Fibroblast of pulmonary artery (primary cell): ENCODE results near the gene CHAMP1.

Experiments
- DNase-seq: peaks from one replicate; pipeline ENCODE4 v3.0.0-alpha.2; 2010; ENCODE audit warnings: low read depth
- H3K4me3 ChIP-seq: replicated peaks from 2 replicates; pipeline ENCODE4 v1.5.1; 2011; ENCODE audit warnings: low read depth, mild to moderate bottlenecking, control low read depth, low read length, moderate library complexity
- CTCF ChIP-seq: IDR thresholded peaks from 2 replicates; pipeline ENCODE4 v1.5.1; 2011; ENCODE audit warnings: mild to moderate bottlenecking, control low read depth, low read length, inconsistent platforms; ENCODE audit errors: missing control alignments

Gene CHAMP1

GRCh38 chr13:114319441-114319913, 5.2 kb downstream of the CHAMP1 start:
- no peak for TF ChIP-seq CTCF
- no peak overlapping the region for H3K4me3 ChIP-seq
- DNase-seq: peak; percentile 58

- TF ChIP-seq CTCF: no peak
- no peak for DNase-seq
- no peak overlapping the region for H3K4me3 ChIP-seq
Measured at GRCh38 chr13:114320065-114320464, 5.8 kb downstream of the CHAMP1 start.

DNA sequence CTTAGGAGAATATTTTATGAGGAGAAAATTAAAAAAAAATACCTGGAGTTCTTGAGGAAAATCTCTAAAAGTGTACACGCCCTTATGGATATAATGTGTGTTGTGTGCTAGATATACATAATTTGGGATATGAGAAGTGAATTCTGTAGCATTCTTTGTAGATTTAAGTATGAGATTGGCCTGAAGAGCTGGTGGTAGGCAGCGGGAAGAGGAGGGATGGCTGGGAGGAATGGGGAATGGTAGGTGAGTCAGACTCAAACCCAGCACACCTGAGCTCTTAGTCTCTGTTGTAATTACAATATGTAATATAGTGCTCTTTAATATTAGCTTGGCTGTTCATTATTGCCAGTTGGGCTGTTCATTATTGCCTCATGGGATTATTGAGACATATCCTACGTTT, 7.0 kb downstream of the CHAMP1 start:
- no peak for TF ChIP-seq CTCF
- DNase-seq: no peak
- no peak overlapping the region for H3K4me3 ChIP-seq

- DNase-seq: no peak
- TF ChIP-seq CTCF: no peak
- no peak overlapping the region for H3K4me3 ChIP-seq
Measured at GRCh38 chr13:114323349-114323748, 9.0 kb downstream of the CHAMP1 start.

DNA sequence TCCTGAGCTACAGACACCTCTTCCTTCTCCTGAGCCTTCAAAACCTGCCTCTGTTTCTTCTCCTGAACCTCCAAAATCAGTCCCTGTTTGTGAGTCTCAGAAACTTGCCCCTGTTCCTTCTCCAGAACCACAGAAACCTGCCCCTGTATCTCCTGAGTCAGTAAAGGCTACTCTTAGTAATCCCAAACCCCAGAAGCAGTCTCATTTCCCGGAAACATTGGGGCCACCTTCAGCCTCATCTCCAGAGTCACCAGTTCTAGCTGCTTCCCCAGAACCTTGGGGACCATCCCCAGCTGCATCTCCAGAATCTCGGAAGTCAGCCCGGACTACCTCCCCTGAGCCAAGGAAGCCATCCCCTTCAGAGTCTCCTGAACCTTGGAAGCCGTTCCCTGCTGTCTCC, 10.0 kb downstream of the CHAMP1 start:
- DNase-seq: no peak
- no peak overlapping the region for H3K4me3 ChIP-seq
- TF ChIP-seq CTCF: no peak

DNA sequence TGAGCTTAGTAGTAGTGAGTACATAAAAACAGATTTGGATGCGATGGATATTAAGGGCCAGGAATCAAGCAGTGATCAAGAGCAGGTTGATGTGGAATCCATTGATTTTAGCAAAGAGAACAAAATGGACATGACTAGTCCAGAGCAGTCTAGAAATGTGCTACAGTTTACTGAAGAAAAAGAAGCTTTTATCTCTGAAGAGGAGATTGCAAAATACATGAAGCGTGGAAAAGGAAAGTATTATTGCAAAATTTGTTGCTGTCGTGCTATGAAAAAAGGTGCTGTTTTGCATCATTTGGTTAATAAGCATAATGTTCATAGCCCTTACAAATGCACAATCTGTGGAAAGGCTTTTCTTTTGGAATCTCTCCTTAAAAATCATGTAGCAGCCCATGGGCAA, 11.4 kb downstream of the CHAMP1 start:
- TF ChIP-seq CTCF: no peak
- DNase-seq: peak; percentile 39
- H3K4me3 ChIP-seq: no peak overlapping the region

DNA sequence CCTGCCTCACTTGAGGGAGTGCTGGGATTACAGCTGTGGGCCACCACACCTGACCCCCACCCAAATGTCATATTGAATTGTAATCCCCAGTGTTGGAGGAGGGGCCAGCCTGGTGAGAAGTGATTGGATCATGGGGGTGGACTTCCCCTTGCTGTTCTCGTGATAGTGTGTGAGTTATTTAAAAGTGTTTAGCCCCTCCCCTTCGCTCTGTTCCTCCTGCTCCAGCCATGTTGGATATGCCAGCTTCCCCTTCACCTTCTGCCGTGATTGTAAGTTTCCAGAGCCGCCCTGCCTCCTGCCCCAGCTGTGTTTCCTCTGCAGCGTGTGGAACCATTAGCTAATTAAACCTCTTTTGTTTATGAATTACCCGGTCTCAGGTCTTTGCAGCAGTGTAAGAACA, 13.7 kb downstream of the CHAMP1 start:
- no peak for DNase-seq
- no peak overlapping the region for H3K4me3 ChIP-seq
- TF ChIP-seq CTCF: no peak
